H1 (cell line): ENCODE results near the gene METRNL. TPM values are rescaled to one million over a fixed set of nuclear protein-coding genes. Genes with fewer than 3 reads are reported as not detected.

Experiments used
- CTCF ChIA-PET: fragments of 300-600 bp; sonication (Branson Sonifier 250); formaldehyde crosslinking; loops from one replicate; lab custom pipeline; 2021; ENCODE audit not compliant: partially characterized antibody; lab: Charles Lee
- POLR2A ChIA-PET: fragments of 300-600 bp; sonication (Branson Sonifier 250); formaldehyde crosslinking; loops from one replicate; lab custom pipeline; 2021; ENCODE audit warnings: inconsistent platforms; ENCODE audit not compliant: partially characterized antibody; lab: Charles Lee
- DNase-seq, 2 experiments: peaks; one replicate each; pipeline versions ENCODE4 v3.0.0 to v3.0.0-alpha.2; 2010 to 2022; ENCODE audit warnings: low spot score in 2 of 2, low read depth in 1 of 2, mixed read lengths in 1 of 2
- FAIRE-seq: peaks from 2 replicates; lab custom pipeline; 2011; peaks lifted over from hg19 to GRCh38; lab: Jason Lieb, UNC
- H2AFZ ChIP-seq: 2 replicates; pipeline ENCODE4 v1.8.1; 2012; ENCODE audit warnings: low read length, inconsistent platforms
- H2AK5ac ChIP-seq: 2 replicates; pipeline ENCODE4 v1.6.1; 2013; ENCODE audit warnings: low read depth, low read length
- H2BK120ac ChIP-seq: replicated peaks from 2 replicates; pipeline ENCODE3; 2013; ENCODE audit warnings: low read depth, low read length, inconsistent platforms
- H2BK12ac ChIP-seq: 2 replicates; pipeline ENCODE4 v1.6.1; 2013; ENCODE audit warnings: low read depth, low read length
- H2BK15ac ChIP-seq: 2 replicates; pipeline ENCODE4 v1.6.1; 2013; ENCODE audit warnings: low read length
- H2BK20ac ChIP-seq: 2 replicates; pipeline ENCODE4 v1.6.1; 2013; ENCODE audit warnings: low read length
- H2BK5ac ChIP-seq: 2 replicates; pipeline ENCODE4 v1.6.1; 2013; ENCODE audit warnings: low read depth, low read length
- H3K14ac ChIP-seq: 2 replicates; pipeline ENCODE4 v1.6.1; 2013; ENCODE audit warnings: inconsistent platforms; ENCODE audit not compliant: insufficient read length
- H3K18ac ChIP-seq: 2 replicates; pipeline ENCODE4 v1.6.1; 2013; ENCODE audit warnings: low read length; ENCODE audit errors: extremely low read depth
- H3K23ac ChIP-seq: 2 replicates; pipeline ENCODE4 v1.6.1; 2013; ENCODE audit warnings: inconsistent platforms; ENCODE audit not compliant: insufficient read length
- H3K23me2 ChIP-seq: 2 replicates; pipeline ENCODE4 v1.6.1; 2013; ENCODE audit warnings: low read depth, low read length
- H3K27ac ChIP-seq: 2 replicates; pipeline ENCODE4 v1.6.1; 2011; ENCODE audit warnings: low read depth, low read length, inconsistent platforms
- H3K27me3 ChIP-seq, 4 experiments: replicated peaks in 1 of 4; 1 replicate in 1 of 4; 2 replicates in 3 of 4; pipeline versions ENCODE4 v1.6.1 to v1.8.1; 2011 to 2013; ENCODE audit warnings: low read length in 3 of 4, mild to moderate bottlenecking in 3 of 4, inconsistent platforms in 2 of 4, mixed read lengths in 2 of 4, moderate library complexity in 1 of 4; ENCODE audit not compliant: control insufficient read depth in 3 of 4, insufficient read depth in 3 of 4; ENCODE audit errors: extremely low read depth in 1 of 4
- H3K36me3 ChIP-seq, 4 experiments: 2 replicates each; pipeline versions ENCODE4 v1.6.1 to v1.8.1; 2011 to 2013; ENCODE audit warnings: mild to moderate bottlenecking in 4 of 4, low read length in 3 of 4, moderate library complexity in 2 of 4, control low read depth in 1 of 4, inconsistent platforms in 1 of 4; ENCODE audit not compliant: insufficient read depth in 4 of 4, control insufficient read depth in 2 of 4
- H3K4ac ChIP-seq: replicated peaks from 2 replicates; pipeline ENCODE3; 2013; ENCODE audit warnings: low read length, low read depth, mixed read lengths, inconsistent platforms; ENCODE audit not compliant: insufficient read length
- H3K4me1 ChIP-seq, 4 experiments: replicated peaks in 1 of 4; 1 replicate in 1 of 4; 2 replicates in 3 of 4; pipeline versions ENCODE4 v1.6.1 to v1.8.1; 2011 to 2013; ENCODE audit warnings: low read length in 3 of 4, inconsistent platforms in 2 of 4, mixed read lengths in 1 of 4; ENCODE audit not compliant: insufficient read depth in 4 of 4, control insufficient read depth in 3 of 4
- H3K4me2 ChIP-seq, 2 experiments: 2 replicates each; pipeline versions ENCODE4 v1.6.1 to v1.8.1; 2011 to 2013; ENCODE audit warnings: low read depth in 2 of 2, low read length in 2 of 2, control low read depth in 1 of 2, inconsistent platforms in 1 of 2, mild to moderate bottlenecking in 1 of 2; ENCODE audit not compliant: insufficient read depth in 1 of 2
- H3K4me3 ChIP-seq, 4 experiments: fragments of 200-600, 300-600 bp in 1 of 4; sonication (generic), shearing (Covaris generic), sonication (Bioruptor Twin) in 1 of 4; 2 replicates each; pipeline versions ENCODE4 v1.5.1 to v1.8.1; 2011 to 2016; ENCODE audit warnings: low read length in 4 of 4, low read depth in 3 of 4, control low read depth in 2 of 4, inconsistent platforms in 2 of 4, mild to moderate bottlenecking in 2 of 4, mixed read lengths in 1 of 4, moderate library complexity in 1 of 4; ENCODE audit not compliant: insufficient read depth in 2 of 4; ENCODE audit errors: extremely low read depth in 1 of 4
- H3K56ac ChIP-seq: replicated peaks from 2 replicates; pipeline ENCODE3; 2013; ENCODE audit warnings: low read depth, mild to moderate bottlenecking, mixed read lengths, low read length, inconsistent platforms; ENCODE audit not compliant: insufficient read length
- H3K79me1 ChIP-seq: 2 replicates; pipeline ENCODE4 v1.6.1; 2013; ENCODE audit warnings: low read depth, low read length, control low read depth
- H3K79me2 ChIP-seq, 2 experiments: 2 replicates each; pipeline versions ENCODE4 v1.6.1 to v1.8.1; 2012 to 2013; ENCODE audit warnings: low read length in 2 of 2, mild to moderate bottlenecking in 2 of 2, inconsistent platforms in 1 of 2; ENCODE audit not compliant: insufficient read depth in 2 of 2, control insufficient read depth in 1 of 2
- H3K9ac ChIP-seq, 4 experiments: replicated peaks in 1 of 4; 1 replicate in 1 of 4; 2 replicates in 3 of 4; pipeline versions ENCODE4 v1.6.1 to v1.8.1; 2011 to 2013; ENCODE audit warnings: low read depth in 3 of 4, low read length in 3 of 4, control low read depth in 2 of 4, mild to moderate bottlenecking in 2 of 4, moderate library complexity in 2 of 4, inconsistent platforms in 1 of 4; ENCODE audit errors: extremely low read depth in 1 of 4
- H3K9me3 ChIP-seq, 2 experiments: 2 replicates each; pipeline versions ENCODE4 v1.6.1 to v1.8.1; 2012 to 2013; ENCODE audit warnings: mild to moderate bottlenecking in 2 of 2, moderate library complexity in 2 of 2, control low read depth in 1 of 2, inconsistent platforms in 1 of 2, low read depth in 1 of 2, low read length in 1 of 2, mixed read lengths in 1 of 2; ENCODE audit not compliant: insufficient read depth in 2 of 2
- H4K20me1 ChIP-seq, 2 experiments: replicated peaks in 1 of 2; 2 replicates each; pipeline versions ENCODE3 to v1.8.1; 2011 to 2013; ENCODE audit warnings: inconsistent platforms in 2 of 2, low read length in 2 of 2, mild to moderate bottlenecking in 1 of 2; ENCODE audit not compliant: insufficient read depth in 2 of 2, control insufficient read depth in 1 of 2
- H4K5ac ChIP-seq: 2 replicates; pipeline ENCODE4 v1.6.1; 2013; ENCODE audit warnings: low read length, low read depth, mixed read lengths, inconsistent platforms; ENCODE audit not compliant: insufficient read length
- H4K8ac ChIP-seq: 2 replicates; pipeline ENCODE4 v1.8.0; 2013; ENCODE audit warnings: mild to moderate bottlenecking, moderate library complexity, low read length, inconsistent platforms; ENCODE audit not compliant: insufficient read depth; ENCODE audit errors: extremely low read depth
- H4K91ac ChIP-seq: replicated peaks from 2 replicates; pipeline ENCODE3; 2013; ENCODE audit warnings: low read length, mixed read lengths, inconsistent platforms; ENCODE audit not compliant: insufficient read length
- CBX5 ChIP-seq: fragments of 300-800, 300-1000 bp; sonication (generic); IDR thresholded peaks from 2 replicates; pipeline ENCODE4 v1.7.1; 2016; ENCODE audit warnings: antibody characterized with exemption, low read length, low read depth
- MAX ChIP-seq: IDR thresholded peaks from 2 replicates; pipeline ENCODE4 v1.6.1; 2012; ENCODE audit warnings: inconsistent platforms
- ZNF274 ChIP-seq: IDR thresholded peaks from 2 replicates; pipeline ENCODE4 v1.7.0; 2012; ENCODE audit warnings: low read length, borderline replicate concordance; ENCODE audit errors: extremely low read depth
- WGBS, 2 experiments: shearing (Covaris generic) in 1 of 2; methylation state at CpG; one replicate each; pipeline versions ENCODE4 v1.1.6 to v1.1.7; 2013 to 2015; ENCODE audit warnings: low lambda C conversion rate in 2 of 2, mixed read lengths in 2 of 2, inconsistent platforms in 1 of 2, low coverage in 1 of 2, missing lambda C conversion rate in 1 of 2; ENCODE audit not compliant: insufficient replicate concordance in 2 of 2, insufficient coverage in 1 of 2, insufficient read length in 1 of 2; ENCODE audit errors: extremely low coverage in 1 of 2, missing lambda C conversion rate in 1 of 2; 5-methylcytosine and 5-hydroxymethylcytosine counted together
- polyA plus RNA-seq, 7 experiments: library from polyadenylated mRNA; depleted of rRNA in 3 of 7; stranded (reverse) in 5 of 7; unstranded in 2 of 7; fragments of >200 nt in 5 of 7; fragments of 200-250 nt in 2 of 7; gene quantifications; 1 replicate in 5 of 7; 2 replicates in 1 of 7; 4 replicates in 1 of 7; pipeline versions ENCODE4 v1.2.1 to v1.2.3, GENCODE V29; 2011 to 2013; ENCODE audit warnings: missing spikeins in 2 of 7, mixed read lengths in 2 of 7
- total RNA-seq: library from RNA; stranded (reverse); fragmentation: NEBNext Ultra II Directional; extraction: Animal tissue kit (Norgen Biotek cat#: 25700); gene quantifications from 2 replicates; pipeline ENCODE4 v1.2.1, GENCODE V29; 2021

METRNL gene
- total and polyA plus RNA-seq, 2 of the 8 experiments (the other 6 are each of a cell fraction or from before 2014, with no cell fraction given): 13.9 to 14.2 TPM

GRCh38 chr17:83128306-83129240 is 49.2 kb downstream of the METRNL start:
- H2BK5ac ChIP-seq: no peak overlapping the region
- no peak overlapping the region for H3K23ac ChIP-seq
- H3K79me2 ChIP-seq: no peaks in the 10 kb centered on the region
- no peak overlapping the region for H4K91ac ChIP-seq
- H3K27ac ChIP-seq: no peak overlapping the region
- H3K27me3 ChIP-seq: no peaks in the 10 kb centered on the region
- H4K20me1 ChIP-seq: no peaks in the 10 kb centered on the region
- no peak overlapping the region for H2BK20ac ChIP-seq
- TF ChIP-seq ZNF274 (no peak), MAX (no peak), CBX5 (no peak)
- no peak overlapping the region for H2AFZ ChIP-seq
- H3K9ac ChIP-seq: no peak overlapping the region
- no peak overlapping the region for H4K5ac ChIP-seq
- ChIA-PET POLR2A (no interaction called here), CTCF (interaction anchor here (0.7 kb wide), 1 partner anchor 16 kb away, joined by 3 read pairs; no protein-coding TSS in a partner anchor)
- H3K4me1 ChIP-seq: no peaks in the 10 kb centered on the region
- H3K4me3 ChIP-seq: no peak overlapping the region
- no peak overlapping the region for H3K4me2 ChIP-seq
- peaks cover 3% of the 10 kb centered on the region; the same call in 1 of the 2 replicates for H3K23me2 ChIP-seq
- no peaks in the 10 kb centered on the region for H3K36me3 ChIP-seq
- H3K79me1 ChIP-seq: no peaks in the 10 kb centered on the region
- no peak overlapping the region for H3K4ac ChIP-seq
- no peak overlapping the region for H2BK12ac ChIP-seq
- H2BK120ac ChIP-seq: no peak overlapping the region
- no peak overlapping the region for H2BK15ac ChIP-seq
- H3K18ac ChIP-seq: no peak overlapping the region
- H4K8ac ChIP-seq: no peak overlapping the region
- no peak overlapping the region for H2AK5ac ChIP-seq
- no peak overlapping the region for H3K56ac ChIP-seq
- H3K9me3 ChIP-seq: peaks cover 42 to 85% of the 10 kb centered on the region in 2 experiments
- no peak for DNase-seq
- 90% methylated on average over 29 of the region's 32 CpGs; no CpG with 5 or more reads in 1 of the 2 experiments for WGBS, 2 experiments
- no peak for FAIRE-seq
- H3K14ac ChIP-seq: no peak overlapping the region
